SK-N-SH treated with all-trans-retinoic acid at 6 μM for 48 hours (cell line): Measurements from ENCODE around the gene RXYLT1.

ENCODE experiments used
- ESRRG ChIP-seq: fragments of 250-450 bp; sonication (Bioruptor Pico); IDR thresholded peaks from 2 replicates; pipeline ENCODE4 v1.6.1; 2021; ENCODE audit warnings: mild to moderate bottlenecking
- ISL1 ChIP-seq: fragments of 250-450 bp; sonication (Bioruptor Pico); IDR thresholded peaks from 2 replicates; pipeline ENCODE4 v2.1.2; 2022; ENCODE audit warnings: mild to moderate bottlenecking, moderate library complexity
- PATZ1 ChIP-seq: fragments of 250-450 bp; sonication (Bioruptor Pico); IDR thresholded peaks from 2 replicates; pipeline ENCODE4 v1.8.0; 2020; ENCODE audit warnings: mild to moderate bottlenecking, moderate library complexity, borderline replicate concordance
- POU6F1 ChIP-seq: fragments of 250-450 bp; sonication (Bioruptor Pico); IDR thresholded peaks from 2 replicates; pipeline ENCODE4 v1.8.0; 2021; ENCODE audit warnings: low read depth, mild to moderate bottlenecking, moderate library complexity, borderline replicate concordance
- TCF4 ChIP-seq: fragments of 250-450 bp; sonication (Bioruptor Pico); IDR thresholded peaks from 2 replicates; pipeline ENCODE4 v1.8.0; 2021; ENCODE audit warnings: mild to moderate bottlenecking, moderate library complexity, borderline replicate concordance
- ZC3H10 ChIP-seq: fragments of 250-450 bp; sonication (Bioruptor Pico); IDR thresholded peaks from 2 replicates; pipeline ENCODE4 v1.5.1; 2021; ENCODE audit warnings: mild to moderate bottlenecking, moderate library complexity
- ZFP30 ChIP-seq: fragments of 450-650 bp; formaldehyde crosslinking; IDR thresholded peaks from 2 replicates; pipeline ENCODE4 v1.5.0; 2022; ENCODE audit warnings: mild to moderate bottlenecking, moderate library complexity

GRCh38 chr12:63790608-63790945 is 10.9 kb downstream of the RXYLT1 start:
- TF ChIP-seq ESRRG (CRISPR knock-in tag) (no peak), ZFP30 (no peak), POU6F1 (CRISPR knock-in tag) (no peak), ISL1 (no peak), ZC3H10 (CRISPR knock-in tag) (no peak), PATZ1 (CRISPR knock-in tag) (no peak), TCF4 (CRISPR knock-in tag) (no peak)
